AG04450 (cell line): ENCODE data around the gene NCOR2. TPM values are rescaled to one million over a fixed set of nuclear protein-coding genes. Genes with fewer than 3 reads are reported as not detected.

Source experiments
- CTCF ChIA-PET: fragments of 300-600, 350-600 bp; formaldehyde crosslinking; extraction: SDS; loops from one replicate; lab custom pipeline; 2022; ENCODE audit warnings: antibody characterized with exemption, inconsistent platforms; lab: Charles Lee
- POLR2A ChIA-PET: fragments of 350-600 bp; formaldehyde crosslinking; extraction: SDS; loops from one replicate; lab custom pipeline; 2021; ENCODE audit warnings: antibody characterized with exemption, inconsistent platforms; lab: Yijun Ruan, JAX
- DNase-seq: peaks from one replicate; pipeline ENCODE4 v3.0.0-alpha.2; 2011; ENCODE audit warnings: low read depth, low spot score
- H3K27ac ChIP-seq: one replicate; pipeline ENCODE4 v1.5.1; 2012; ENCODE audit warnings: low read depth, low read length, control low read depth
- H3K27me3 ChIP-seq: one replicate; pipeline ENCODE4 v1.6.0; 2012; ENCODE audit warnings: low read length; ENCODE audit not compliant: control insufficient read depth, insufficient read depth
- H3K4me3 ChIP-seq: 2 replicates; pipeline ENCODE4 v1.5.1; 2011; ENCODE audit warnings: mild to moderate bottlenecking, low read depth, low read length, control low read depth
- H3K9me3 ChIP-seq: 2 replicates; pipeline ENCODE4 v1.5.1; 2012; ENCODE audit warnings: low read length; ENCODE audit not compliant: control insufficient read depth, insufficient read depth
- polyA plus RNA-seq: library from polyadenylated mRNA; depleted of rRNA; stranded (reverse); fragments of >200 nt; gene quantifications from 2 replicates; pipeline ENCODE4 v1.2.3, GENCODE V29; 2011
- TF ChIP-seq, protein P1 (sequence below): IDR thresholded peaks from 2 replicates; pipeline ENCODE4 v1.5.1; 2011; ENCODE audit warnings: low read depth, low read length, control low read depth, inconsistent platforms

The NCOR2 gene
- polyA plus RNA-seq, 1 experiment, result 3.3 TPM

DNA sequence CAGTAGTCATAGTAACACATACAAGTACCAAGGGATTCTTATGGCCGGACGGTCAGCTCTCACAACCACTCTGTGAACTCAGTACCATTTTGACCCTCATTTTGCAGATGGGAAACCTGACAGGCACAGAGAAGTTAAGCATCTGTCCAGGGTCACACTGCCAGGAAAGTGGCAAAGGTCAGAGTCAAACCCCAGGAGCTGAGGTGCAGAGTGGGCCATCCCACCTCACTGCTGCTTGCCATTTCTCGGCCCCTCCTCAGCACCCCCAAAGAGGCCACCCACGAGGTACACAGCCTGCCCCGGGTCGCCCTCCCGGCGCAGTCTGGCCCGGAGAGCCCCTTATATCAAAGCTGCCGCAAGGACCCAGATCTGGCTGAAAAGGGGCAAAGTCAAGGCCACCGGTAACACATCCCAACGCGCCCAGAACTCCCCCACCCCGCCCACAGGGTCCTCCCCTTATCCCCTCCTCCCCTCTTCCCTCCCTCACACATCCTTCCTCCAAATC is 1.7 kb downstream of the NCOR2 start:
- no peak overlapping the region for H3K27ac ChIP-seq
- POLR2A ChIA-PET, result interaction anchor here (0.7 to 1.7 kb wide), 4 partner anchors 15 to 71 kb away, joined by 3 to 4 read pairs (median 4); no protein-coding TSS in a partner anchor

DNA sequence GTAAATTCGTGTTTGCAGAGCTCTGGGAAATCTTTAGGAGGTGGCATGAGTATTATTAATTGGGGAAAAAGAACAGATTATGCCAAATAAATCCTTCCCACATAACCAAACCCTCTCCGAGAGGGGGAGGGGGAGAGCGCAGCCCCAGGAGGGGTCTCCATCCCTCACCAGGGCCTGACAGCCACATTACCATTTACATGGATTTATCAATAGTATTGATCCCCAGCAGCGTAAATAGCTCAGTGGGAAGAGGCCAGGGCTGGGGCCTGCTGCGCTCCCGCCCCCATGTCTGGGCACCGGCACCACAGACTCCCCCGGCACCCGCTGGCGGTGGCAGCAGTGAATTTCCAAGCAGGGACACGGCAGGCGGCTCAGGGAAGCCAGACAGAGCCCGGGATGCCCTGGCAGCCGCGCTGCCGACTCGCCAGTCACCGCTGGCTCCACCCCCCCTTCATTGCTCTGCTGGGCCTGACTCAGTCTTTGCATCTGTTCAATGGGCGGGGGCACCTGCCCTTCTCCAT is 2.4 kb downstream of the NCOR2 start:
- DNase-seq, result no peak
- ChIA-PET POLR2A (interaction anchor here (1.5 to 1.7 kb wide), 2 partner anchors 46 to 55 kb away, joined by 4 to 5 read pairs; no protein-coding TSS in a partner anchor), CTCF (interaction anchor here (1.2 kb wide), 1 partner anchor 185 kb away, joined by 4 read pairs; no protein-coding TSS in a partner anchor)
- H3K27ac ChIP-seq, result no peak overlapping the region
- TF ChIP-seq, protein P1, sequence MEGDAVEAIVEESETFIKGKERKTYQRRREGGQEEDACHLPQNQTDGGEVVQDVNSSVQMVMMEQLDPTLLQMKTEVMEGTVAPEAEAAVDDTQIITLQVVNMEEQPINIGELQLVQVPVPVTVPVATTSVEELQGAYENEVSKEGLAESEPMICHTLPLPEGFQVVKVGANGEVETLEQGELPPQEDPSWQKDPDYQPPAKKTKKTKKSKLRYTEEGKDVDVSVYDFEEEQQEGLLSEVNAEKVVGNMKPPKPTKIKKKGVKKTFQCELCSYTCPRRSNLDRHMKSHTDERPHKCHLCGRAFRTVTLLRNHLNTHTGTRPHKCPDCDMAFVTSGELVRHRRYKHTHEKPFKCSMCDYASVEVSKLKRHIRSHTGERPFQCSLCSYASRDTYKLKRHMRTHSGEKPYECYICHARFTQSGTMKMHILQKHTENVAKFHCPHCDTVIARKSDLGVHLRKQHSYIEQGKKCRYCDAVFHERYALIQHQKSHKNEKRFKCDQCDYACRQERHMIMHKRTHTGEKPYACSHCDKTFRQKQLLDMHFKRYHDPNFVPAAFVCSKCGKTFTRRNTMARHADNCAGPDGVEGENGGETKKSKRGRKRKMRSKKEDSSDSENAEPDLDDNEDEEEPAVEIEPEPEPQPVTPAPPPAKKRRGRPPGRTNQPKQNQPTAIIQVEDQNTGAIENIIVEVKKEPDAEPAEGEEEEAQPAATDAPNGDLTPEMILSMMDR, result no peak
- no peaks in the 10 kb centered on the region; the same call in 1 of the 2 replicates for H3K9me3 ChIP-seq
- H3K4me3 ChIP-seq, result peak overlapping the region; percentile 88
- no peaks in the 10 kb centered on the region for H3K27me3 ChIP-seq

More for the DNA sequence above, 1.7 kb downstream of the NCOR2 start:
- H3K4me3 ChIP-seq, result peak overlapping the region; percentile 88
- H3K9me3 ChIP-seq, result no peaks in the 10 kb centered on the region; the same call in 1 of the 2 replicates
- DNase-seq, result no peak
- TF ChIP-seq, protein P1, result no peak
- H3K27me3 ChIP-seq, result no peaks in the 10 kb centered on the region
- CTCF ChIA-PET, result interaction anchor here (0.6 to 1.2 kb wide), 2 partner anchors 25 to 185 kb away, joined by 4 read pairs; no protein-coding TSS in a partner anchor

DNA sequence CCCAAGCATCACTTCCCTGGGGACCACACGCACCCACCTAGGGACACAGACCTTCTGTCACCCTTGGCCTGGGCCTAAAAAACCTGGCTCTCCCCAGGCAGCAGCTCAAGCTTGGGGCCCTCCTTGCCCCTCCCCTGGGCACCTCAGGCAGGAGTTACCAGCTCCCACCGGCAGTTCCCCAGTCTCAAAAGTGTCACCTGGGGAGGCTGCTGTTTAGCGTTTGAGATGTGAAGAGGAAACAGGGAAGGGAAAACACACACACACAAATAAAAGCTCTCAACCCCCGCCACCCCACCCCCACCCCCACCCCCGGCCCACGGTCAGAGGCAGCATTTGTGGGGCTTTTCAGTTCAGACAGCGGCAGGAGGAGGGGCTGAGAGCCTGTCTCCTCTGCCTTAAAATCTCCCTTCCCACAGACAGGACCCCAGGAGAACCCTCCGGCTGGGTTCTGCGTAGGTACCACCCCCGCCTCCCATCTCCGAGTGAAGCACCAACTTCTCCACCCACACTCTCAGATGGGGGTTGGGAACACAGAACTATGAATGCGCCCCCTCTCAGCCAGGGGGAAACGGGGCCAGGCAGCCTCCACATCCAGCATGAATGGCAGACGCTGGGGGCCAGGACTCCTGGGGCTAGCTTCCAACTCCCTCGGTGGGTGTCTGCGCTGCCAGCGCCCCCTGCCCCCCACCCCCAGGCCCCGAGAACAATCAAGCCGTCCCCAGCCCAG is 3.0 kb downstream of the NCOR2 start:
- H3K9me3 ChIP-seq, result no peaks in the 10 kb centered on the region; the same call in none of the 2 replicates
- H3K27me3 ChIP-seq, result no peaks in the 10 kb centered on the region
- H3K4me3 ChIP-seq, result peak overlapping the region; percentile 29; the same call in 1 of the 2 replicates
- POLR2A ChIA-PET, result interaction anchor here (1.5 kb wide), 1 partner anchor 46 kb away, joined by 5 read pairs; no protein-coding TSS in a partner anchor
- no peak overlapping the region for H3K27ac ChIP-seq
- CTCF ChIA-PET, result interaction anchor here (1.2 kb wide), 1 partner anchor 184 kb away, joined by 4 read pairs; no protein-coding TSS in a partner anchor
- TF ChIP-seq, protein P1, result no peak
- DNase-seq, result no peak

DNA sequence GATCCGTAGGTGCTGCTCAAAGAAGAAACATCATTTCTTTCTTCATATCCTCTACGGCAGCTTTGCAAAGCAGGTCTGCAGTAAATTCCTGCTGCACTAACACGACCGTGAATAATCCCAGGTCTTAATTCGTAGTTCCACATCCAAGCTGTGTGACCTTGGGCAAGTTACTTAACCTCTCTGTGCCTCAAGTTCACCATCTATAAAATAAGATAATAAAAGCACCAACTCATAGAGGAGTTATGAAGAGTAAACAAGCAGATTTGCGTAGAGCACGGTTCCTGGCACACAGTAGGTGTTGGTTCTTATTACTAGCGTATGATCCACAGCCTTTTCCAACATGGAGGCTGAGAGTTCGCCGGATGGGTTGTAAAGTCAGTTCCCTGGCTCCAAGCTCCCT is 3.6 kb downstream of the NCOR2 start:
- TF ChIP-seq, protein P1, result no peak
- Histone ChIP-seq H3K27me3 (no peaks in the 10 kb centered on the region), H3K9me3 (no peaks in the 10 kb centered on the region; the same call in none of the 2 replicates), H3K4me3 (no peak overlapping the region), H3K27ac (no peak overlapping the region)
- ChIA-PET CTCF (no interaction called here), POLR2A (interaction anchor here (1.5 kb wide), 1 partner anchor 45 kb away, joined by 5 read pairs; no protein-coding TSS in a partner anchor)
- no peak for DNase-seq
